Aorta (tissue), 5 donors: Measurements from ENCODE around the gene DYRK2. TPM values are rescaled to one million over a fixed set of nuclear protein-coding genes. Genes with fewer than 3 reads are reported as not detected.
"Not testable (repeated sequence)": the region's sequence is repeated elsewhere in the genome, so short reads cannot be mapped to it uniquely, and the experiment has no call there.

Experiments
- ATAC-seq: fragments of 200-7000 bp; cut with Tn5 transposase; one replicate; pipeline ENCODE4 v1.9.1; 2022; ENCODE audit warnings: moderate library complexity; ENCODE audit not compliant: low FRiP score
- DNase-seq, 2 donors: peaks; one replicate each; pipeline ENCODE4 v3.0.0-alpha.2; 2020
- H3K27ac ChIP-seq, 2 donors: one replicate each; pipeline ENCODE4 v1.5.1; 2013; ENCODE audit warnings: low read length in 2 of 2, mild to moderate bottlenecking in 2 of 2, moderate library complexity in 2 of 2, control low read depth in 1 of 2, inconsistent platforms in 1 of 2, low read depth in 1 of 2
- H3K27me3 ChIP-seq, 2 donors: one replicate each; pipeline ENCODE4 v1.6.1; 2013; ENCODE audit warnings: control low read depth in 1 of 2, low read length in 1 of 2, mild to moderate bottlenecking in 1 of 2, moderate library complexity in 1 of 2; ENCODE audit not compliant: insufficient read depth in 2 of 2, control insufficient read depth in 1 of 2
- H3K36me3 ChIP-seq, 2 donors: one replicate each; pipeline ENCODE4 v1.6.1; 2013; ENCODE audit warnings: control low read depth in 1 of 2, low read length in 1 of 2, mild to moderate bottlenecking in 1 of 2; ENCODE audit not compliant: insufficient read depth in 2 of 2, control insufficient read depth in 1 of 2
- H3K4me1 ChIP-seq, 2 donors: one replicate each; pipeline ENCODE4 v1.6.1; 2013; ENCODE audit warnings: low read length in 2 of 2, control low read depth in 1 of 2, mild to moderate bottlenecking in 1 of 2, moderate library complexity in 1 of 2; ENCODE audit not compliant: insufficient read depth in 2 of 2, control insufficient read depth in 1 of 2
- H3K4me3 ChIP-seq, 2 donors: one replicate each; pipeline ENCODE4 v1.5.1; 2013; ENCODE audit warnings: low read length in 2 of 2, control low read depth in 1 of 2, mild to moderate bottlenecking in 1 of 2
- H3K9me3 ChIP-seq: one replicate; pipeline ENCODE4 v1.6.1; 2013; ENCODE audit warnings: mild to moderate bottlenecking, low read length; ENCODE audit not compliant: control insufficient read depth
- WGBS, 2 donors: extraction: QIAGEN DNeasy Blood & Tissue Kit; methylation state at CpG; one replicate each; pipeline ENCODE4 v1.1.7; 2013; 5-methylcytosine and 5-hydroxymethylcytosine counted together
- intact Hi-C, 2 donors: fragments of 100-400 bp; cut with DNase I; formaldehyde crosslinking; loops; one replicate each; pipeline versions ENCODE4 v1.14.2 to v1.15.0; 2022
- polyA plus RNA-seq, 2 donors: library from polyadenylated mRNA; stranded (reverse); fragments of 200-250 nt; gene quantifications; one replicate each; pipeline ENCODE4 v1.2.3, GENCODE V29; 2013
- total RNA-seq, 2 donors: library from RNA; stranded (reverse); fragmentation: NEBNext Ultra II Directional; extraction: Animal tissue kit (Norgen Biotek cat#: 25700); gene quantifications; one replicate each; pipeline ENCODE4 v1.2.1, GENCODE V29; 2021
- donor health status: healthy with polysubstance abuse.
- donor health status: Bipolar disorder and iron deficiency.
- donor health status: DM: no; HTN: no; CAD: no.
- donor health status: DM: no; HTN: no; CAD: no.
- donor health status: DM: yes; HTN: yes; CAD: no.

Gene DYRK2
- total and polyA plus RNA-seq, 4 donors = 6.4 to 42.5 (median 17.3) TPM

DNA sequence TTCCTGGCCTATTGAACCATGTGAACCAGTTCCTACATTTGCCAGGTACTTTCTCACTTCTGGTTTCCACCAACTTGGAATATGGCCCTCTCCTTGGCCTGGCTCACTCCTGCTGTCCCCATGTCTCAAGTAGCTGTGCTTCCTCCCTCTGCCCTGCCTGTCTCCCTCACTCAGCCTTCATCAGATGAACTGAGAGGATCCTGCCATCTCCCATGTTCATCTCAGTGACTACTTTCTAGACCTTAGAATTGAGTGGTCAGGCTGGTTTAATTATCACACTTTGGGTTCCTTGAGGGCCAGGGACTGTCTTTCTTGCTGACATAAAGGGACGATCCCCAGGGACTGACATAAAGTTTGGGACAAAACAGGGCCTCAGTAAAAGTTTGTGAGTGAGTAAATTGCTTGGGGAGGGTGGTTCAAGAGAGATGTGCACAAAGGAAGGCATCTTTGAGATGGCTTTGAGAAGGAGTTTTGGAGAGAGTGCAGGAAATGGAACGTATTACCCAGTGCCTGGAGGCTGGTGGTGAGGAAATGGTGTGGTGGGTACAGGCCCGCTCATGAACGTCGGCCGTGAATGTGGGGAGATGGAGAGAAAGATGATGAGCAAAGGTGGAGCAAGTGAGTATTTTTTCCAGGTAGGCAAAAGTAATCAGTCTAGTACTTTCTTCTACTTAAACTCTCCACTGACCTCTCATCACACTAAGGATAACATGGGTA lies 20.8 kb downstream of the DYRK2 start:
- DNase-seq (no peak), ATAC-seq (no peak)
- Histone ChIP-seq H3K27me3 (no peaks in the 10 kb centered on the region), H3K9me3 (no peaks in the 10 kb centered on the region), H3K27ac (no peak overlapping the region), H3K36me3 (no peaks in the 10 kb centered on the region), H3K4me1 (peaks cover 2 to 9% of the 10 kb centered on the region in 2 donors), H3K4me3 (no peak overlapping the region)
- 90 to 95% methylated on average over 6 of the region's 6 CpGs for WGBS, 2 donors
- intact Hi-C loops = loop anchor here in 1 of 2 donors (10.0 kb wide), 1 partner anchor 45 kb away; no protein-coding TSS in a partner anchor

DNA sequence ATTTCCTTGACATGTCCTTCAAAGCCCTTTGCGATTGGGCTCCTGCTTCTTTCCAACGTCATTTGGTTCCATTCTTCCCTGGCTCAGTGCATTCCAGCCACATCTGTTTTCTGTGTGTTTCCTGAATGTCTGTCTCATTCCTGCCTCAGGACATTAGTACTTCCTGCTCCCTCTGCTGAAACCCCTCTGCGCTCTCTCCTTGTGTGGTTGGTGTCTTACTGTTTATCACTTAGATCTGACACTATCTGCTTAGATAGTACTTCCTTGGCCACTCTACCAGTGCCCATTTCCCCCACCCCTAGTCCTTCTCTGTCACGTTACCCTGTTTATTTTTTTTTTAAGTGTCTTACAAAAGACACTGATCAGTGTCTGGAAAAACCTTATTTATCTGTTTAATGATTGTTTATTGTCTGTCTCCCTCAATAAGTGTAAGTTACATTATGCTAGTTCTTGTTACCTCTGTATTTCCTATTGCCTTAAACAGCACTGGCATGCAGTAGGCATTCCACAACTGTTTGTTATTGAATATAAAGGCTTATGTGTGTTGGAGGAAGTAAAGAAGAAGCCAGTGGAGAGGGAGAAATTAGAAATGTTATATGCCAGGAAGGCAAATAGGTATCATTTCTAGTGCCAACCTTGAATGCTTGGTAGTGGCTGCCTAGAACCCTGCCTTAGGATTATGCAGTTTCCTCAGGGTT lies 21.5 kb downstream of the DYRK2 start:
- H3K4me3 ChIP-seq = no peak overlapping the region
- ATAC-seq (no peak), DNase-seq (no peak)
- no peaks in the 10 kb centered on the region for H3K27me3 ChIP-seq
- intact Hi-C loops = loop anchor here in 1 of 2 donors (10.0 kb wide), 1 partner anchor 45 kb away; no protein-coding TSS in a partner anchor
- no peaks in the 10 kb centered on the region for H3K36me3 ChIP-seq
- 89 to 90% methylated on average over 4 of the region's 4 CpGs for WGBS, 2 donors
- no peak overlapping the region for H3K27ac ChIP-seq
- H3K4me1 ChIP-seq = peaks cover 2 to 9% of the 10 kb centered on the region in 2 donors
- no peaks in the 10 kb centered on the region for H3K9me3 ChIP-seq

DNA sequence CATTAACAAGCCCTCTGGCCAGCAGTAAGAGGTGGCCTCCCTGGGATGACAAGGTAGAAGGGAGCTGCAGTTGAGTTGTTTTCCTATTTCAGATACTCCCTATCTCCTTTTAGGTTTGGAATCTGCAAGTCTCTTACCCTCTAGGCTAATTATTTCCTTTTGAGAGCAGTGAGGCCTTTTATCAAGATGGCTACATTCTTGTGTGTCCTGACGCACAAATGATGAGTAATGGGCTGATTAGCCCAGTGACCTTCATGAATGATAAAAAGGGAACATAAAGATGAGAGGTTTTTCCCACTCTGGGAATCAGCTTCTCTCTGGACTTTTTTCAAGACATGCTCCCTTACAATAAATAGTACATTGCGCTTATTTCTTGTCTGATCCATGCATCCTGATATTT lies 22.9 kb downstream of the DYRK2 start:
- Histone ChIP-seq H3K4me1 (peaks cover 0 to 4% of the 10 kb centered on the region in 2 donors), H3K36me3 (no peaks in the 10 kb centered on the region), H3K4me3 (no peak overlapping the region), H3K9me3 (no peaks in the 10 kb centered on the region), H3K27ac (no peak overlapping the region), H3K27me3 (no peaks in the 10 kb centered on the region)
- ATAC-seq (no peak), DNase-seq (no peak)
- 86 to 93% methylated on average over 2 of the region's 2 CpGs for WGBS, 2 donors
- intact Hi-C loops = no loop called here

DNA sequence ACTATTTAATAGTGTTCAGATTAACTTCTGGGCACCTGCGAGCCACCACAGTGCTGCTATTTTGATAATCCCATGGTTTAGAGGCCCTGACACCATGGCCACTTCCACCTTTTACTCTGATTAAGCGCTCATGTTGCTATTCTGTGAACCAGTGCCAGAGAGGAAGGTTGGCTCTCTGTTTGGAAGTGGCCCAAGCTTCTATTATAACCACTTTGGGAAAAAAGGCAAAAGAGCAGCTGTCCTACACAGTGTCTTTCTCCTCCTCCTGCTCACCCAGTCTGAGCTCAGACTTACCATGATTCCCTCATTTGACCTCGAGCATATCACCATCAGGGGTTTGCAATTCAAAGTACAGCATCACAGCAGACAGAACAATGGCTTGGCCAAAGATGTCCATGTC lies 23.3 kb downstream of the DYRK2 start:
- DNase-seq (no peak), ATAC-seq (no peak)
- intact Hi-C loops = no loop called here
- no peaks in the 10 kb centered on the region for H3K36me3 ChIP-seq
- no peak overlapping the region for H3K27ac ChIP-seq
- H3K27me3 ChIP-seq = no peaks in the 10 kb centered on the region
- no peak overlapping the region for H3K4me3 ChIP-seq
- no peaks in the 10 kb centered on the region for H3K9me3 ChIP-seq
- 83 to 89% methylated on average over 3 of the region's 3 CpGs for WGBS, 2 donors
- H3K4me1 ChIP-seq = peaks cover 0 to 4% of the 10 kb centered on the region in 2 donors

DNA sequence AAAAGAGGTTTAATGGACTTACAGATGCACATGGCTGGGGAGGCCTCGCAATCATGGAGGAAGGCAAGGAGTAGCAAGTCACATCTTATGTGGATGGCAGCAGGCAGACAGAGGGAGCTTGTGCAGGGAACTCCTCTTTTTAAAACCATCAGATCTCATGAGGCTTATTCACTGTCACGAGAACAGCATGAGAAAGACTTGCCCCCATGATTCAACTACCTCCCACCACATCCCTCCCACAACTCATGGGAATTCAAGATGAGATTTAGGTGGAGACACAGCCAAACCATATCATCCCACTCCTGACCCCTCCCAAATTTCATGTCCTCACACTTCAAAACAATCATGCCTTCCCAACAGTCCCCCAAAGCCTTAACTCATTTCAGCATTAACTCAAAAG lies 24.0 kb downstream of the DYRK2 start:
- H3K36me3 ChIP-seq, H3K4me1 ChIP-seq, DNase-seq, H3K4me3 ChIP-seq, intact Hi-C loops, H3K9me3 ChIP-seq, H3K27me3 ChIP-seq, H3K27ac ChIP-seq, ATAC-seq: not testable (repeated sequence)
- WGBS, 2 donors = 97 to 100% methylated on average over 2 of the region's 2 CpGs

DNA sequence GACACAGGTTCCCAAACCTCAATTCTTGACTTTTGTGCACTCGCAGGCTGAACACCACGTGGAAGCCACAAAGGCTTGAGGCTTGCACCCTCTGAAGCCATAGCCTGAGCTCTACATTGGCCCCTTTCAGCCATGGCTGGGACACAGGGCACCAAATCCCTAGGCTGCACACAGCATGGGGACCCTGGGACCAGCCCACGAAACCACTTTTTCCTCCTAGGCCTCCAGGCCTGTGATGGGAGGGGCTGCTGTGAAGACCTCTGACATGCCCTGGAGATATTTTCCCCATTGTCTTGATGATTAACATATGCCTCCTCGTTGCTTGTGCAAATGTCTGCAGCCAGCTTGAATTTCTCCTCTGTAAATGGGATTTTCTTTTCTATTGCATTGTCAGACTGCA lies 25.0 kb downstream of the DYRK2 start:
- intact Hi-C loops, H3K27ac ChIP-seq, ATAC-seq, H3K4me3 ChIP-seq, H3K9me3 ChIP-seq, H3K4me1 ChIP-seq, H3K36me3 ChIP-seq, DNase-seq, H3K27me3 ChIP-seq: not testable (repeated sequence)
- WGBS, 2 donors = 93 to 96% methylated on average over 4 of the region's 4 CpGs

DNA sequence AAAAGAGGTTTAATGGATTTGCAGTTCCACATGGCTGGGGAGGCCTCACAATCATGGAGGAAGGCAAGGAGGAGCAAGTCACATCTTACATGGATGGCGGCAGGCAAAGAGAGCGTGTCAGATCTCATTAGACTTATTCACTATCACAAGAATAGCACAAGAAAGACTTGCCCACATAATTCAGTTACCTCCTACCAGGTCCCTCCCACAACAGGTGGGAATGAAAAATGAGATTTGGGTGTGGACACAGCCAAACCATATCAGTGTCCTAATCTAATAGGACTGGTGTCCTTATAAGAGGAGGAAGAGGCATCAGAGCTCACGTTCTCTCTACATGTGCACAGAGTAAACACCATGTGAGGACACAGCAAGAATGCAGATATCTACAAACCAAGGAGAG lies 25.9 kb downstream of the DYRK2 start:
- DNase-seq = no peak

DNA sequence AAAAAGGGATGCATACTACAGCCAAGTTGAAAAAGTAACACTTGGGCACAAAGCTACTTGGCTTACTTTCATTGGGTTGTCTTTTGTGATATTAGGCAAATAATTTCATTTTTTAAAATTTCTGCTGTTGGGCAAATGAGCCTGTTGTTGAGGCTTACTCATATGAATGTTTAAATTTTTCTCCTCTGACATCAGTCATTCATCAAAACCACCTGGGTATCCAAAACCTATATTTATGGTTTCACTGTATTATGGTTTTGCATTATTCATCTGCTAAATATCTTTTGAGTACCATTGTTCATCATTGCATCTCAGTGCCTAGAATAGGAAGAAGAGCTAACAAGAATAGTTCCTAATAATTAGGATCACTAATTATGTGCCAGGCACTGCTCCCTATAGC lies 28.1 kb downstream of the DYRK2 start:
- H3K4me1 ChIP-seq = no peaks in the 10 kb centered on the region
- intact Hi-C loops = no loop called here

More for the DNA sequence above, 25.9 kb downstream of the DYRK2 start:
- WGBS, 2 donors = 97 to 98% methylated on average over 3 of the region's 3 CpGs
- Histone ChIP-seq H3K4me1 (no peaks in the 10 kb centered on the region), H3K36me3 (no peaks in the 10 kb centered on the region), H3K27me3 (no peaks in the 10 kb centered on the region), H3K4me3 (no peak overlapping the region), H3K9me3 (no peaks in the 10 kb centered on the region), H3K27ac (no peak overlapping the region)
- no peak for ATAC-seq
- intact Hi-C loops = no loop called here

DNA sequence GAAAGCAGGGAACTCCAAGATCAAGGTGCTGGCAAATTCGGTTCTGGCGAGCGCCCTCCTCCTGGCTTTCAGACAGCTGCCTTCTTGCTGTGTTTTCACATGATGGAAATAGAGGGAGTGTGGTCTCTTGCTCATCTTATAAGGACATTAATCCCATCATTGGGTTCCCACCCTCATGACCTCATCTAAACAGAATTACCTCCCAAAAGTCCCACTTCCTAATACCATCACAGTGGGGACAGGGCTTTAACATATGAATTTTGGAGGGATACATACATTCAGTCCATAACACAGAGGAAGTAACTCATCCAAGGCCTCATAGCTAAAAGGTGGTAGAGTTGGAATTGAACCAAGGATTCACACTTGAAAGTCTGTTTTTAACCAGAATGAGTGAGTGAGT lies 28.6 kb downstream of the DYRK2 start:
- ATAC-seq (no peak), DNase-seq (no peak)
- Histone ChIP-seq H3K4me1 (no peaks in the 10 kb centered on the region), H3K9me3 (no peaks in the 10 kb centered on the region), H3K27me3 (no peaks in the 10 kb centered on the region), H3K36me3 (no peaks in the 10 kb centered on the region), H3K4me3 (no peak overlapping the region), H3K27ac (no peak overlapping the region)
- 91 to 93% methylated on average over 3 of the region's 3 CpGs for WGBS, 2 donors
- intact Hi-C loops = no loop called here

More for the DNA sequence above, 28.1 kb downstream of the DYRK2 start:
- H3K36me3 ChIP-seq = no peaks in the 10 kb centered on the region
- ATAC-seq (no peak), DNase-seq (no peak)
- no peaks in the 10 kb centered on the region for H3K9me3 ChIP-seq
- no peak overlapping the region for H3K4me3 ChIP-seq
- no peak overlapping the region for H3K27ac ChIP-seq
- no peaks in the 10 kb centered on the region for H3K27me3 ChIP-seq
